GM21423 (cell line): Measurements from ENCODE around the gene CSRNP3.

ENCODE experiments used
- ATAC-seq: cut with Tn5 transposase; IDR thresholded peaks from one replicate; pipeline ENCODE4 v1.9.1; 2021; ENCODE audit warnings: mild to moderate bottlenecking, moderate library complexity; ENCODE audit not compliant: unreplicated experiment

Gene CSRNP3, protein sequence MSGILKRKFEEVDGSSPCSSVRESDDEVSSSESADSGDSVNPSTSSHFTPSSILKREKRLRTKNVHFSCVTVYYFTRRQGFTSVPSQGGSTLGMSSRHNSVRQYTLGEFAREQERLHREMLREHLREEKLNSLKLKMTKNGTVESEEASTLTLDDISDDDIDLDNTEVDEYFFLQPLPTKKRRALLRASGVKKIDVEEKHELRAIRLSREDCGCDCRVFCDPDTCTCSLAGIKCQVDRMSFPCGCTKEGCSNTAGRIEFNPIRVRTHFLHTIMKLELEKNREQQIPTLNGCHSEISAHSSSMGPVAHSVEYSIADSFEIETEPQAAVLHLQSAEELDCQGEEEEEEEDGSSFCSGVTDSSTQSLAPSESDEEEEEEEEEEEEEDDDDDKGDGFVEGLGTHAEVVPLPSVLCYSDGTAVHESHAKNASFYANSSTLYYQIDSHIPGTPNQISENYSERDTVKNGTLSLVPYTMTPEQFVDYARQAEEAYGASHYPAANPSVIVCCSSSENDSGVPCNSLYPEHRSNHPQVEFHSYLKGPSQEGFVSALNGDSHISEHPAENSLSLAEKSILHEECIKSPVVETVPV

GRCh38 chr2:165469417-165469816 is at the start of gene CSRNP3:
TSS of gene CSRNP3 (plus strand) at chr2:165469698. CDS start at chr2:165595066, 125,368 bp downstream.
- no peak for ATAC-seq

- ATAC-seq = no peak
Measured at GRCh38 chr2:165420231-165420630, 49.3 kb upstream of the CSRNP3 start.

- ATAC-seq = no peak
Measured at GRCh38 chr2:165423081-165423480, 46.4 kb upstream of the CSRNP3 start.

GRCh38 chr2:165425556-165425955 is 43.9 kb upstream of the CSRNP3 start:
- no peak for ATAC-seq

GRCh38 chr2:165427686-165428085 is 41.8 kb upstream of the CSRNP3 start:
- ATAC-seq = no peak

- ATAC-seq = no peak
Measured at GRCh38 chr2:165428926-165429325, 40.6 kb upstream of the CSRNP3 start.

GRCh38 chr2:165431014-165431413 is 38.5 kb upstream of the CSRNP3 start:
- no peak for ATAC-seq

DNA sequence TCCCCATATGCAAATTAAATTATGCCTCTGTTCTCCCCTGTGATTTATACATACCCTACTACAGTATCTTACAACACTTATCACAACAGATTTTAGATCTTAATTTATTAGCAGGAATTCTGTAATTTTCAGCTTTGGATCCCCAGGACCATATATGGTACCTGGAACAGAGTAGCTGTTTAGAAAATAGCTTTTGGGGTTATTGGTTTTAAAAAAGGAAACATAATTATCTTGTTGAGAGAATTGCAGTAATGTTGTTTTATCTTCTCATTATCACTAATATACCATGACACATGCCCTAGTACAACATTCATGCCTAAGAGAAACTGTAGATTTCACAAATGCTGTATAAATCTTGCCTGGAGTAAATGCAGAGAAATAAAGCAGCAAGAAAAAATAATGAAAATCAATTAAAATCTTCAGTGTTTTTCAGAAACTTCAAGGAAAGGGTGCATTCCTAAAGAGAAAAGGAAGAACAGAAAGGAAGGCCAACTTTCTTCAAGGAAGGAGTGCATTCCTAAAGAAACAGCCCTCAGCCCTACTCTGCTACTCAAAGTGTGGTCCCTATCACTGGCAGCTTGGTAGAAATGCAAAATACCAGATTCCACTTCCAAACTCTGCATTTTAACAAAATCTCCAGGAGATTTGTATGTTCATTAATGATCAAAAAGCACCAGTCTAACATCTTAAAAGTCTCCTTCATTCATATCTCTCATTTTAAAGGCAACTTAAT is 37.1 kb upstream of the CSRNP3 start:
- no peak for ATAC-seq

DNA sequence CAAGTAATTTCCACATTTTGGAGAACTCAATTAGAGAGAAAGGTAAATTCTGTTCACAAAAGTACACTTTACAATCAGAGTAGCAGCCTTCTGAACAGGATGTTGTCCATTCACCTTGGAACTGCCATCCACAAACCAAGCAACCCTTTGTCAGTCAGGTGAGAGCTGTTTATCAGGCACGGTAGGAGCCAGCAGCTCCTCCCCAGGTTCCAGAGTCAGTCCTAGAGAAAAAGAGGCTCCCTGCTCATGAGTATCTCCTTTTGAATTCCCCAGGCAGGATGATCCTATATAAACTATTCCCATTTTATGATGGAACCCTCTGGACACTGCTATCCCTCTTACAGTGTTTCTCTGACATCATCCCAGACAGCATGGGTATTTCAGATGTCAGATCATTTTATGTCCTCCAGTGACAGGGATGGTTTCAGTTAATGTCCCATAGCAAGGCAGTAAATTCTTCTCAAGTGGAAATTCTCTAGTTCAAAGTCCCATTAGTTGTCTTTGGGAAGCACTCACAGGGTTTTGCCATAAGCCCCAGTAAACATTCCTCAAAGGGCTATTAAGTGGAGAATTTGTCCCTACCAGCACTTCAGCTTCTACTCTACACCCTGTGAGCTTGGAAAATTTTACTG is 34.5 kb upstream of the CSRNP3 start:
- ATAC-seq = no peak

DNA sequence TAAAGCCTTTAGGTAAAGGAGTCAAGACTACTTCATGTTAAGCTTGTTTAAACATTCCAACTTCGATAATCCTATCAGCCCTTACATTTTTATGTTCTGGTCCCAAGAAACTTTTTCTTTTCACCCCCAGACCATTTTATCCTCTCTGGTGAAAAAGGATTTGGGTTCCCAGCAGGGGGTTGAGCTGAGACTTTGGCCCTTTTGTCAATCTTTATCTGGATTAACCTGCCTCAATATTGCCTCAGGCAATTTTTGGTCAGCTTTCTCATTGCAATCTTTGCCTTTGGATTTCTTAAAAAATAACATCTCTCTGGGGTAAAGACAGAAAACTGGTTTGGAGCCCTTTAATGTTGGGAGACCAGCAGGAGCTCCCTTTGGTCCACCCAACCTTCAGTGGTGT is 33.9 kb upstream of the CSRNP3 start:
- no peak for ATAC-seq

GRCh38 chr2:165436559-165436958 is 32.9 kb upstream of the CSRNP3 start:
- ATAC-seq = peak; percentile 79

DNA sequence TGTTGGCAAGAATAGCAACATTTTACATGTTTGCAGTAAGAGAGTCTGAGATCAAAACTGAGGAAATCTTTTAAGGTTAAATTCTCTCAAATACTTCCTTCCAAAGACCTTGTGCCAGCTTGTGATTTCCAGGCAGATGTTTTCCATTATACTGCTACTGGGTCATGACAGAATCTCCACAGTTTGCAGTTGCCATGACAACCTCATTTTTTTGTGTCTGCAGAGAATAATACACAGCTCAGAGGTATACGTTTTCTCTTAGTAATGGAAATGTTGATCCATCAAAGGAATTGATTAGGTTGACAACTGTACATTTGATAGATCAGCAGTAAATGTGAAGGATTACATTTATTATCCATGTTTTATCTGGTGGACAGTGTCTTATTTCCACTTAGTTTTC is 29.1 kb upstream of the CSRNP3 start:
- no peak for ATAC-seq

DNA sequence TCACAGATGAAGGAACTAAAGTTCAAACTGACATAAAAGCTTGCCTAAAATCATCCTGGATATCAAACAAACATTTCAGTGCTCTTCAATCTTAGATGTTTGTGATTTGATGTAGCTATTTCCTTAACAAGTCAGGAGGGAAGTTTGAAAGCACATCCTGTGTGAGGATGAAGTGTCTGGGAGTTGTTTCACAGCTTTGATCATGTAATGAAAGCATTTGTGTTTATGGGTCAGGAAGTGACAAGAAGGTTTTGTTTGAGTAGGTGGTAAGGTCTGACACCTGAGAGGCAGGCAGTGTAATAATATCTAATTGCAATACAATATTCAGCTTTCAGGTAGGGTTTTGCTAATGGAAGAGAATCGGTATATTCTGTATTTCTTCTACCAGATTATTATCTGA is 26.0 kb upstream of the CSRNP3 start:
- ATAC-seq = no peak

DNA sequence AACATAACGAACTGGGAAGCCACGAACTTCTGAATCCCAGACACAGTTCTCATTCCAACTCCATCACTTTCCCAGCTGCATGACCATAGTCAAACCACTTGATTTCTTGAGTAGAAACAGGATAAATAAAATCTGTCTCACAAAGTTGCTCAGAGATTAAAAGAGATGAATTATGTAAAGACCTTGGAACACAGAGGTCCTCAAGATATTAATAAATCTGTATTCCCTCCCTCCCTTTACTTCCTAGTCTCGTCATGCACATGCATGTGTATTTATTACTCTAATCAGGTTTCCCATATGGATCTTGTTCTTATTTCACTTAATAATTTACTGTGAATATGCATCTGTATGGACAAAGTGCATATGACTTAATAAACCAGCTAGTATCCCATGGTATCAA is 21.1 kb upstream of the CSRNP3 start:
- ATAC-seq = no peak

- ATAC-seq = no peak
Measured at GRCh38 chr2:165450156-165450555, 19.3 kb upstream of the CSRNP3 start.

GRCh38 chr2:165452327-165452726 is 17.2 kb upstream of the CSRNP3 start:
- no peak for ATAC-seq

- ATAC-seq = no peak
Measured at GRCh38 chr2:165453561-165454094, 15.9 kb upstream of the CSRNP3 start.

DNA sequence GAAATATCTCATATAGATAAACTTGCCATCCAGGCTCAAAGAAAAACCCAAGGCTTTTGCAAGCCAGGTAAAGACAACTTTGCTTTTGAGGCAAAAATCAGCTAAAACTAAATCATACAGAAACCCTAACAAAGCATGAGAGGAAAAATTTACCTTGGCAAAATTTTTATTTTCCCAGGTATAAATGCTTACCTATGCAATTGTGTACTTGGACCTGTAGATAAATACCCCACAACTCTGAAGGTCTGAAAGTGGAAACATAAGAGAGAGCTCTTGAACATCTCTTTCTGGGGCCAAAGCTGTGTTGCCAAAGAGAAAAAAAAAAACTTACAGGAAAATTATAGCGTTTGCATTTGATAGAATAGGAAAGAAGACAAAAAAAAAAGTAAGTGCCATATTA is 14.6 kb upstream of the CSRNP3 start:
- ATAC-seq = no peak

- no peak for ATAC-seq
Measured at GRCh38 chr2:165456027-165456426, 13.5 kb upstream of the CSRNP3 start.

DNA sequence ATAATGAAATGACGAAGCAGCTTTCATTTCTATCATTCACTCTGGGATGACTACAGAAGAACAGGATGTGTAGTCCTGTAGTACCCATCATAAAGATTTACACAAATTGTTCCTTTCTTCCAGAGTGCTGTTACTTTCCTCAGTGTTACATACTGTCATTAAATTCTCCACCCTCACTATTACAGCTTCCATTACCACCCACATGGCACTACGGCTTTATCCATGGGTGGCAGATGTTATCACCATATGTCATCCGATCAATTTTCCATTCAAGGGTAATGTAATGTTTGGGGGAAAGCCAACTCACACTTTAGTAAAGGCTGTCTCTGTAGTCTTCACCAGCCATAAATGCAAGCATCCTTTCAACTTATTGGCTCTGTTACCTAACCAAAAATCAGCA is 7.1 kb upstream of the CSRNP3 start:
- no peak for ATAC-seq

GRCh38 chr2:165466386-165466785 is 3.1 kb upstream of the CSRNP3 start:
- ATAC-seq = no peak
